Neural crest cell (in vitro differentiated cells): ENCODE measurements around the gene LSAMP. TPM values are rescaled to one million over a fixed set of nuclear protein-coding genes. Genes with fewer than 3 reads are reported as not detected.

ENCODE experiments used
- DNase-seq: peaks from one replicate; pipeline ENCODE4 v3.0.0; 2021; ENCODE audit warnings: low read depth, mixed read lengths, low spot score
- H3K27ac Mint-ChIP-seq: one replicate; pipeline ENCODE4 v1.8.0; 2021; ENCODE audit warnings: mild to moderate bottlenecking, mixed read lengths; ENCODE audit not compliant: unreplicated experiment
- H3K27me3 Mint-ChIP-seq: 2 replicates; pipeline ENCODE4 v1.8.0; 2021; ENCODE audit warnings: low read depth, mild to moderate bottlenecking, mixed read lengths
- H3K36me3 Mint-ChIP-seq: 2 replicates; pipeline ENCODE4 v1.8.0; 2021; ENCODE audit warnings: low read depth, mild to moderate bottlenecking, mixed read lengths
- H3K4me1 Mint-ChIP-seq: 2 replicates; pipeline ENCODE4 v1.8.0; 2021; ENCODE audit warnings: mixed read lengths
- H3K4me3 Mint-ChIP-seq: one replicate; pipeline ENCODE4 v1.8.0; 2021; ENCODE audit warnings: mild to moderate bottlenecking, mixed read lengths
- H3K9me3 Mint-ChIP-seq: 2 replicates; pipeline ENCODE4 v1.8.0; 2021; ENCODE audit warnings: mixed read lengths
- total RNA-seq: library from RNA; stranded (reverse); gene quantifications from 2 replicates; pipeline ENCODE4 v1.2.1, GENCODE V29; 2021
- TF ChIP-seq, protein P1 (sequence below): fragments of 200-600 bp; sonication (generic); conservative IDR thresholded peaks from 2 replicates; pipeline ENCODE4 v1.5.0; 2021; ENCODE audit warnings: antibody characterized with exemption, mild to moderate bottlenecking

The LSAMP gene
- total RNA-seq, 1 donor from 2014 or later: 36.7 TPM

DNA sequence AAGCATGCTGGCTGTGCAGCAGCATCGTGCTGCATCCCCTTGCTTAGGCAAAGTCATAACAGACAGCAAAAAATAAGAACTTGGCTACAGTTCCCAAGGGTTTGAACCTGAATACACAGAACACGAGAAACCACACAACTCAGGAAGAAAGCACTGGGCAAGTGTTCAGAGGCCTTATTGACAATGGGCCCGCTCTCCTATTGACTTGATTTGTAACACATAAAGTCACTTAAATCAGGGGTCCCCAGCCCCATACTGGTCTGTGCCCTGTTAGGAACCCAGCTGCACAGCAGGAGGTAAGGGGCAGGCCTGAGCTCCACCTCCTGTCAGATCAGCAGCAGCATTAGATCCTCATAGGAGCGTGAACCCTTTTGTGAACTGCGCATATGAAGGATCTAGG, 145.1 kb downstream of the LSAMP start:
- peaks cover 7% of the 10 kb centered on the region for H3K9me3 Mint-ChIP-seq
- H3K36me3 Mint-ChIP-seq: no peaks in the 10 kb centered on the region
- H3K27me3 Mint-ChIP-seq: no peaks in the 10 kb centered on the region
- TF ChIP-seq, protein P1, sequence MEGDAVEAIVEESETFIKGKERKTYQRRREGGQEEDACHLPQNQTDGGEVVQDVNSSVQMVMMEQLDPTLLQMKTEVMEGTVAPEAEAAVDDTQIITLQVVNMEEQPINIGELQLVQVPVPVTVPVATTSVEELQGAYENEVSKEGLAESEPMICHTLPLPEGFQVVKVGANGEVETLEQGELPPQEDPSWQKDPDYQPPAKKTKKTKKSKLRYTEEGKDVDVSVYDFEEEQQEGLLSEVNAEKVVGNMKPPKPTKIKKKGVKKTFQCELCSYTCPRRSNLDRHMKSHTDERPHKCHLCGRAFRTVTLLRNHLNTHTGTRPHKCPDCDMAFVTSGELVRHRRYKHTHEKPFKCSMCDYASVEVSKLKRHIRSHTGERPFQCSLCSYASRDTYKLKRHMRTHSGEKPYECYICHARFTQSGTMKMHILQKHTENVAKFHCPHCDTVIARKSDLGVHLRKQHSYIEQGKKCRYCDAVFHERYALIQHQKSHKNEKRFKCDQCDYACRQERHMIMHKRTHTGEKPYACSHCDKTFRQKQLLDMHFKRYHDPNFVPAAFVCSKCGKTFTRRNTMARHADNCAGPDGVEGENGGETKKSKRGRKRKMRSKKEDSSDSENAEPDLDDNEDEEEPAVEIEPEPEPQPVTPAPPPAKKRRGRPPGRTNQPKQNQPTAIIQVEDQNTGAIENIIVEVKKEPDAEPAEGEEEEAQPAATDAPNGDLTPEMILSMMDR: no peak
- H3K27ac Mint-ChIP-seq: no peak overlapping the region
- H3K4me1 Mint-ChIP-seq: peaks cover 35% of the 10 kb centered on the region
- DNase-seq: no peak
- no peak overlapping the region for H3K4me3 Mint-ChIP-seq

DNA sequence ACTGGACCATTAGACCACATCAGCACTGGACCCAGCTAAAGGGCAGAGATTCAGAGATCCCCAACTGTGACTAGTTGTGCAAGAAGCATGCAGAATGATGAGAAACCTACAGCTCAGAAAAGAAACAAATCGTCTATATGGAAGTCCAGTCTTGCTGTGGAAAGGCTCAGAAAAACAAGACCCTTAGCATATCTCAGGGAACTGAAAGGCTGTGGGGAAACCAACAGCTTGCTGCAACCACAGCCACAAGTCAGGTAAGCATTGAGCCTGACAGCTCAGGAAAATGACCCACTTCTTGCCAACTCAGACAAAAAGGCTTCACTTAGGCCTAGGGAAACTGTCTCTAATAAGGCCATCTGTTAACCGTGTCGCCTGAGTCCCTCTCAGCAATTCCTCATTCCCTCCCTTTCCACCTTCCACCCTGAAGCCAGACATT, 145.6 kb downstream of the LSAMP start:
- H3K4me1 Mint-ChIP-seq: peaks cover 38% of the 10 kb centered on the region
- no peaks in the 10 kb centered on the region for H3K27me3 Mint-ChIP-seq
- no peaks in the 10 kb centered on the region for H3K36me3 Mint-ChIP-seq
- H3K4me3 Mint-ChIP-seq: no peak overlapping the region
- peaks cover 7% of the 10 kb centered on the region for H3K9me3 Mint-ChIP-seq
- no peak overlapping the region for H3K27ac Mint-ChIP-seq
- TF ChIP-seq, protein P1: no peak
- DNase-seq: no peak

- Mint-ChIP-seq H3K4me1 (peaks cover 39% of the 10 kb centered on the region), H3K4me3 (no peak overlapping the region), H3K27ac (no peak overlapping the region), H3K9me3 (peaks cover 3% of the 10 kb centered on the region), H3K27me3 (no peaks in the 10 kb centered on the region), H3K36me3 (no peaks in the 10 kb centered on the region)
- no peak for DNase-seq
- TF ChIP-seq, protein P1: no peak
Measured at GRCh38 chr3:116298151-116298550, 147.1 kb downstream of the LSAMP start.

GRCh38 chr3:116291141-116291540, 154.1 kb downstream of the LSAMP start:
- H3K4me1 Mint-ChIP-seq: peaks cover 34% of the 10 kb centered on the region
- H3K9me3 Mint-ChIP-seq: no peaks in the 10 kb centered on the region
- no peak overlapping the region for H3K27ac Mint-ChIP-seq
- no peaks in the 10 kb centered on the region for H3K27me3 Mint-ChIP-seq
- no peak for DNase-seq
- TF ChIP-seq, protein P1: no peak
- H3K36me3 Mint-ChIP-seq: no peaks in the 10 kb centered on the region
- no peak overlapping the region for H3K4me3 Mint-ChIP-seq

DNA sequence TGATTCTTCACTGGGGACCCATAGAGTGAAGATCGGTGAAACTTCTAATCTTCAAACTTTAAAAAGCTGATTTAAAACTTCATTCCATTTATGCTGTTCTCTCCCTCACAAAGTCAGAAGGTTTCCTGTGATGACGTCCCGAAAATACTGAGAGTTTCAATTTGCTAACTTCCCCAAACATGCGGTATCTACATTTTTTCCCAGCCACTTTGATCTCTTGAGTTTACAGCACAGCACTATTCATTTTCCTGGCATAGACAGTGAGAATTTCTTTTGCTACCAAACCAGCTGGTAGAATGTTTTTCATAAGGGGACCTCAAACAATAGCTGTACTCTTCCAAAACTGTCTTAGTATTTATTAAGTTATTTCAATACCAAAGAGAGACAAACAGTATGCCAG, 156.8 kb downstream of the LSAMP start:
- Mint-ChIP-seq H3K27ac (no peak overlapping the region), H3K9me3 (no peaks in the 10 kb centered on the region), H3K4me3 (no peak overlapping the region), H3K27me3 (no peaks in the 10 kb centered on the region), H3K4me1 (peaks cover 22% of the 10 kb centered on the region), H3K36me3 (no peaks in the 10 kb centered on the region)
- TF ChIP-seq, protein P1: no peak
- DNase-seq: no peak
